GM10847 (cell line): Measurements from ENCODE around the gene PARD3B.

ENCODE experiments used
- POLR2A ChIP-seq: IDR thresholded peaks from 2 replicates; pipeline ENCODE4 v1.6.1; 2011; ENCODE audit not compliant: insufficient read length; ENCODE audit errors: extremely low read depth

The PARD3B gene

GRCh38 chr2:205439621-205440020 is 894.3 kb downstream of the PARD3B start:
- TF ChIP-seq POLR2A, result no peak

- no peak for TF ChIP-seq POLR2A
Measured at GRCh38 chr2:205441524-205441923, 896.2 kb downstream of the PARD3B start.

GRCh38 chr2:205448189-205448588 is 902.9 kb downstream of the PARD3B start:
- TF ChIP-seq POLR2A, result no peak

- TF ChIP-seq POLR2A, result no peak
Measured at GRCh38 chr2:205451901-205452512, 906.7 kb downstream of the PARD3B start.

- no peak for TF ChIP-seq POLR2A
Measured at GRCh38 chr2:205453202-205453601, 907.9 kb downstream of the PARD3B start.

GRCh38 chr2:205456682-205457081 is 911.4 kb downstream of the PARD3B start:
- no peak for TF ChIP-seq POLR2A

GRCh38 chr2:205460217-205460616 is 914.9 kb downstream of the PARD3B start:
- TF ChIP-seq POLR2A, result no peak

GRCh38 chr2:205461169-205461568 is 915.9 kb downstream of the PARD3B start:
- TF ChIP-seq POLR2A, result no peak

- no peak for TF ChIP-seq POLR2A
Measured at GRCh38 chr2:205461678-205462665, 916.7 kb downstream of the PARD3B start.

GRCh38 chr2:205462681-205463345 is 917.5 kb downstream of the PARD3B start:
- no peak for TF ChIP-seq POLR2A

GRCh38 chr2:205463466-205464025 is 918.3 kb downstream of the PARD3B start:
- no peak for TF ChIP-seq POLR2A

- TF ChIP-seq POLR2A, result no peak
Measured at GRCh38 chr2:205464681-205465080, 919.4 kb downstream of the PARD3B start.

GRCh38 chr2:205465791-205466190 is 920.5 kb downstream of the PARD3B start:
- no peak for TF ChIP-seq POLR2A

- no peak for TF ChIP-seq POLR2A
Measured at GRCh38 chr2:205471776-205472175, 926.5 kb downstream of the PARD3B start.

- no peak for TF ChIP-seq POLR2A
Measured at GRCh38 chr2:205473791-205474190, 928.5 kb downstream of the PARD3B start.
